ENCODE measurements around the gene SDR42E2.

The SDR42E2 gene

DNA sequence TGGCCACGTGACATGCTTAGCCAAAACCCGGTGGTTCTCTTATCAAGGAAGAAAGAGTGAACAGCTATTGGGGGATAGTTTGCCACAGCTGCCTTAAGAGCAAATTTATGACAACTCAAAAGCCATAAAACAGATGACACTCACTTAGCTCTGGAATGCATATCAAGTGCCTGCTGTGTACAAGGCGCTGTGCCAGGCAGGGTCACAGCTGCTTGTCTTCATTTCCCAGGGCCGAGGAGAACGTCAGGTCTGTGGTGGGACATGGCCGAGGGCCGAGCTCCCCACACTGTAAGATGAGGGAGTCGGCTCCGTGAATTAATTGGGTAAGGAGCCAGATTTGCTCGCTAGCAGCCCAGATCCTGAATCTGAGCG is 57.7 kb downstream of the SDR42E2 start (continued):
- TF ChIP-seq ZBTB6 (tag by site-specific recombination; IDR thresholded peaks at IDR 0.05) (0 out of 2 replicates have a peak, but pooled peaks have one; percentile 49), ZNF513 (tag by site-specific recombination; IDR thresholded peaks at IDR 0.05) (no peak), ZFP3 (tag by site-specific recombination; IDR thresholded peaks at IDR 0.05; ENCODE audit: low read depth) (no peak), HOXC10 (CRISPR knock-in tag; IDR thresholded peaks at IDR 0.05) (no peak), ZBTB20 (tag by site-specific recombination; IDR thresholded peaks at IDR 0.05) (no peak), ZNF211 (tag by site-specific recombination; IDR thresholded peaks at IDR 0.05; ENCODE audit: low read depth) (no peak), ZNF571 (tag by site-specific recombination; IDR thresholded peaks at IDR 0.05) (no peak), GLIS2 (tag by site-specific recombination; IDR thresholded peaks at IDR 0.05) (no peak)
- TF ChIP-seq, protein P1, sequence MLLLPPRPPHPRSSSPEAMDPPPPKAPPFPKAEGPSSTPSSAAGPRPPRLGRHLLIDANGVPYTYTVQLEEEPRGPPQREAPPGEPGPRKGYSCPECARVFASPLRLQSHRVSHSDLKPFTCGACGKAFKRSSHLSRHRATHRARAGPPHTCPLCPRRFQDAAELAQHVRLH (tag by site-specific recombination; IDR thresholded peaks at IDR 0.05), result no peak

DNA sequence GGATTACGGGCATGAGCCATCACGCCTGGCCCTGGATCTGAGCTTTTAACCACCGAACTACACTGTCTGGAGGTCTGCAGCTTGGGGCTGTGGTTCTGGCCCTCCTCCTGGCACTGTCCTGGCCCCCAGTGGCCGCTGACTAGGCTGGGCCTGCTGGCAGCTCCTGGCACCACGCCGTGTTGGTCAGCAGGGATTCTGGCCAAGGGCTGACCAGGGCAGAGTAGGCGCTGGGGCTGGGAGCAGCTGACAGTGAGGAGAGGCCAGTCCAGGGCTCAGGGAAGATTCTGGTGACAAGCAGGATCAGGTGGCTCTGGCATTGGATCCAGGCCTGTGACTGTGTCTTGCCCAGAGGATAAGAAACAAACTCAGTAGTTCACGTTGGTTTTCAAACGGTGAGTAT is 58.4 kb downstream of the SDR42E2 start:
- TF ChIP-seq ZNF157 (tag by site-specific recombination; IDR thresholded peaks at IDR 0.05) (no peak), ZNF843 (tag by site-specific recombination; IDR thresholded peaks at IDR 0.05) (no peak), ZIC2 (tag by site-specific recombination; IDR thresholded peaks at IDR 0.05) (peak; percentile 46), HOXC10 (CRISPR knock-in tag; IDR thresholded peaks at IDR 0.05) (no peak), ZNF704 (tag by site-specific recombination; IDR thresholded peaks at IDR 0.05) (no peak), ZNF660 (tag by site-specific recombination; IDR thresholded peaks at IDR 0.05) (no peak), ZNF423 (tag by site-specific recombination; IDR thresholded peaks at IDR 0.05) (no peak), ZNF202 (tag by site-specific recombination; IDR thresholded peaks at IDR 0.05; ENCODE audit: borderline replicate concordance) (no peak)
- ChIA-PET POLR2A (interaction anchor here (1.1 to 1.4 kb wide), 2 partner anchors 12 to 15 kb away, joined by 3 to 4 read pairs; partner anchors contain the start of gene EEF2K), CTCF (interaction anchor here (1.4 kb wide), 1 partner anchor 80 kb away, joined by 6 read pairs; no protein-coding TSS in a partner anchor)
- Histone ChIP-seq H3K27ac (ENCODE audit: extremely low read depth, low read depth, low read length) (no peak overlapping the region), H3K9me3 (ENCODE audit: control insufficient read depth, insufficient read depth, low read depth, low read length) (no peaks in the 10 kb centered on the region), H3K36me3 (ENCODE audit: control insufficient read depth in 2 of 2, insufficient read depth in 1 of 2, low read length in 2 of 2) (no peaks in the 10 kb centered on the region; a peak in 1 of 3 replicates), H3K4me3 (ENCODE audit: low read depth, low read length) (no peak overlapping the region), H3K4me1 (ENCODE audit: control insufficient read depth, insufficient read depth, low read length) (peaks cover 6% of the 10 kb centered on the region)

- H3K36me3 ChIP-seq (ENCODE audit: control insufficient read depth in 2 of 2, insufficient read depth in 1 of 2, low read length in 2 of 2), result peaks cover 0 to 3% of the 10 kb centered on the region in 2 experiments; a peak in 1 of 3 replicates
- no peaks in the 10 kb centered on the region for H3K4me1 ChIP-seq (ENCODE audit: control insufficient read depth, insufficient read depth, low read length)
- POLR2A ChIA-PET, result no interaction called here
- no peak overlapping the region for H3K4me3 ChIP-seq (ENCODE audit: low read depth, low read length)
- CTCF ChIA-PET, result interaction anchor here (0.6 to 1.2 kb wide), 2 partner anchors 12 to 17 kb away, joined by 3 read pairs; no protein-coding TSS in a partner anchor
- H3K9me3 ChIP-seq (ENCODE audit: control insufficient read depth, insufficient read depth, low read depth, low read length), result no peaks in the 10 kb centered on the region
- H3K27ac ChIP-seq (ENCODE audit: extremely low read depth, low read depth, low read length), result no peak overlapping the region
- TF ChIP-seq ZNF121 (tag by site-specific recombination; IDR thresholded peaks at IDR 0.05) (peak; percentile 84), PRDM6 (tag by site-specific recombination; IDR thresholded peaks at IDR 0.05) (no peak)
These were observed 59.7 kb downstream of the SDR42E2 start for GRCh38 chr16:22222006-22222405.

All from HEK293 (cell line).